Esophagus squamous epithelium (tissue), 4 donors: ENCODE measurements around the gene DNAH10.
"Not testable (repeated sequence)": the region's sequence is repeated elsewhere in the genome, so short reads cannot be mapped to it uniquely, and the experiment has no call there.

Experiments used
- POLR2A ChIP-seq, 4 donors: fragments of 450-650 bp; IDR thresholded peaks; one replicate each; pipeline ENCODE4 v1.6.1; 2017; ENCODE audit warnings: antibody characterized with exemption in 4 of 4, mild to moderate bottlenecking in 4 of 4, moderate library complexity in 3 of 4
- TF ChIP-seq, protein P1 (sequence below), 6 experiments: fragments of 450-650 bp in 4 of 6; fragments of 200-600 bp in 2 of 6; sonication (generic) in 2 of 6; IDR thresholded peaks; one replicate each; pipeline ENCODE4 v1.5.1; 2016 to 2019; ENCODE audit warnings: antibody characterized with exemption in 6 of 6, mild to moderate bottlenecking in 4 of 6, moderate library complexity in 4 of 6

DNA sequence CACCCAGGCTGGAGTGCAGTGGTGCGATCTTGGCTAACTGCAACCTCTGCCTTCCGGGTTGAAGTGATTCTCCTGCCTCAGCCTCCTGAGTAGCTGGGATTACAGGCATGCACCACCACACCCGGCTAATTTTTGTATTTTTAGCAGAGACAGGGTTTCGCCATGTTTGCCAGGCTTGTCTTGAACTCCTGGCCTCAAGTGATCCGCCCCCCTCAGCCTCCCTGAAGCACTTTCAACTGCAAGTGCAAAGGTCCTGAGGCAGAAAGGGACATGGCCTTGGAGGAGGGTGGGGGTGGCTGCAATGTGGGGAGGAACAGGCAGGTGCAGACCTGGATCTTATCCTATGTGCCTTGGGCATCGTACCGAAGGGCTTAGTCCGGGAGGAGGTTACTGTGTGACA is 27.3 kb downstream of the DNAH10 start:
- TF ChIP-seq, protein P1, sequence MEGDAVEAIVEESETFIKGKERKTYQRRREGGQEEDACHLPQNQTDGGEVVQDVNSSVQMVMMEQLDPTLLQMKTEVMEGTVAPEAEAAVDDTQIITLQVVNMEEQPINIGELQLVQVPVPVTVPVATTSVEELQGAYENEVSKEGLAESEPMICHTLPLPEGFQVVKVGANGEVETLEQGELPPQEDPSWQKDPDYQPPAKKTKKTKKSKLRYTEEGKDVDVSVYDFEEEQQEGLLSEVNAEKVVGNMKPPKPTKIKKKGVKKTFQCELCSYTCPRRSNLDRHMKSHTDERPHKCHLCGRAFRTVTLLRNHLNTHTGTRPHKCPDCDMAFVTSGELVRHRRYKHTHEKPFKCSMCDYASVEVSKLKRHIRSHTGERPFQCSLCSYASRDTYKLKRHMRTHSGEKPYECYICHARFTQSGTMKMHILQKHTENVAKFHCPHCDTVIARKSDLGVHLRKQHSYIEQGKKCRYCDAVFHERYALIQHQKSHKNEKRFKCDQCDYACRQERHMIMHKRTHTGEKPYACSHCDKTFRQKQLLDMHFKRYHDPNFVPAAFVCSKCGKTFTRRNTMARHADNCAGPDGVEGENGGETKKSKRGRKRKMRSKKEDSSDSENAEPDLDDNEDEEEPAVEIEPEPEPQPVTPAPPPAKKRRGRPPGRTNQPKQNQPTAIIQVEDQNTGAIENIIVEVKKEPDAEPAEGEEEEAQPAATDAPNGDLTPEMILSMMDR (IDR thresholded peaks at IDR 0.05) = not testable (repeated sequence)
- not testable (repeated sequence) for TF ChIP-seq POLR2A (IDR thresholded peaks at IDR 0.05)
